Ovary (tissue), 3 donors: ENCODE data around the gene DTD1.

Source experiments
- CTCF ChIP-seq, 3 donors: fragments of 450-650 bp in 2 of 3; fragments of 200-600 bp in 1 of 3; IDR thresholded peaks; one replicate each; pipeline versions ENCODE4 v1.5.1 to v1.8.0; 2016 to 2022; ENCODE audit warnings: antibody characterized with exemption in 3 of 3, mild to moderate bottlenecking in 1 of 3
- POLR2A ChIP-seq: fragments of 450-650 bp; IDR thresholded peaks from one replicate; pipeline ENCODE4 v1.6.1; 2017; ENCODE audit warnings: antibody characterized with exemption, mild to moderate bottlenecking, moderate library complexity
- donor health status: DM: no; HTN: no; CAD: no.

- TF ChIP-seq POLR2A = no peak
- TF ChIP-seq CTCF (IDR thresholded peaks at IDR 0.05) = no peak
Measured at GRCh38 chr20:18774207-18774606, 186.4 kb downstream of the DTD1 start.
